Breast epithelium (tissue), 4 donors: Measurements from ENCODE around the gene TXNL1. TPM values are rescaled to one million over a fixed set of nuclear protein-coding genes. Genes with fewer than 3 reads are reported as not detected.
"Not testable (repeated sequence)": the region's sequence is repeated elsewhere in the genome, so short reads cannot be mapped to it uniquely, and the experiment has no call there.

Experiments
- DNase-seq, 2 donors: peaks; one replicate each; pipeline ENCODE4 v3.0.0-alpha.2; 2019; ENCODE audit warnings: low spot score in 2 of 2
- H3K27ac ChIP-seq, 2 donors: fragments of 200-600 bp; sonication (generic) in 1 of 2; one replicate each; pipeline ENCODE4 v1.5.1; 2016 to 2019; ENCODE audit warnings: mild to moderate bottlenecking in 1 of 2
- H3K27me3 ChIP-seq, 2 donors: fragments of 200-600 bp; sonication (generic) in 1 of 2; one replicate each; pipeline versions ENCODE4 v1.5.1 to v1.6.0; 2017 to 2019; ENCODE audit warnings: control low read depth in 1 of 2, mild to moderate bottlenecking in 1 of 2
- H3K36me3 ChIP-seq: fragments of 200-600 bp; one replicate; pipeline ENCODE4 v1.5.1; 2019
- H3K4me1 ChIP-seq, 2 donors: fragments of 200-600 bp; sonication (generic); one replicate each; pipeline ENCODE4 v1.5.1; 2016 to 2019; ENCODE audit warnings: control low read depth in 1 of 2
- H3K4me3 ChIP-seq, 3 donors: fragments of 200-600 bp; sonication (generic); 1 replicate in 2 of 3; 2 replicates in 1 of 3; pipeline ENCODE4 v1.5.1; 2016 to 2019; ENCODE audit warnings: mild to moderate bottlenecking in 3 of 3, moderate library complexity in 2 of 3
- H3K9me3 ChIP-seq, 2 donors: fragments of 200-600 bp; sonication (generic) in 1 of 2; one replicate each; pipeline ENCODE4 v1.5.1; 2016 to 2019; ENCODE audit warnings: control low read depth in 1 of 2
- CTCF ChIP-seq, 3 donors: fragments of 450-650 bp; IDR thresholded peaks; one replicate each; pipeline ENCODE4 v1.5.1; 2016 to 2017; ENCODE audit warnings: antibody characterized with exemption in 3 of 3, mild to moderate bottlenecking in 3 of 3, moderate library complexity in 3 of 3
- POLR2A ChIP-seq: fragments of 450-650 bp; IDR thresholded peaks from one replicate; pipeline ENCODE4 v1.6.1; 2016; ENCODE audit warnings: antibody characterized with exemption, mild to moderate bottlenecking, moderate library complexity
- POLR2AphosphoS5 ChIP-seq, 3 donors: sonication (generic); formaldehyde crosslinking; IDR thresholded peaks; one replicate each; pipeline ENCODE4 v1.6.1; 2017; ENCODE audit warnings: antibody characterized with exemption in 3 of 3
- intact Hi-C: fragments of 100-400 bp; cut with DNase I; formaldehyde crosslinking; loops from one replicate; pipeline ENCODE4 v1.15.1; 2023; ENCODE audit warnings: low total_unique reads
- total RNA-seq, 3 donors: library from RNA; depleted of rRNA; stranded (reverse); fragments of >200 nt; gene quantifications; one replicate each; pipeline ENCODE4 v1.1.0, GENCODE V29; 2016

TXNL1 gene
- total RNA-seq, 3 donors from 2014 or later, result 35.4 to 47.0 (median 45.5) TPM

DNA sequence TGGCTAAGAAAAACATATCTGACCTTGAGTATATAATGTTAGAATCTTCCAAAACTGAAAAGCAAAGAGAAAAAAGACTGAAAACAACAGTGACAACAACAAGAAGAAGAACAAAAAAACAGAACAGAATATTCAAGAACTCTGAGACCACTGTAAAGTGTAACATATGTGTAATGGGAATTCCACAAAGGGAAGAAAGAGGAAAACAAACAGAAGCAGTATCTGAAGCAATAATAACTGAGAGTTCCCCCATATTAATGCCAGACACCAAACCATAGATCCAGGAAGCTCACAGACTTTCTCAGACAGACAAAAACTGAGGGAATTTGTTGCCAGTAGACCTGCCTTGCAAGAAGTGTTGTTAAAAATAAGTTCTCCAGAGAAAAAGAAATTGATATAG is 58.9 kb downstream of the TXNL1 start:
- Histone ChIP-seq H3K9me3 (no peaks in the 10 kb centered on the region), H3K27ac (no peak overlapping the region), H3K4me3 (no peak overlapping the region), H3K27me3 (no peaks in the 10 kb centered on the region), H3K36me3 (no peaks in the 10 kb centered on the region), H3K4me1 (peaks cover 0 to 3% of the 10 kb centered on the region in 2 donors)
- TF ChIP-seq POLR2A, result no peak
- no peak for TF ChIP-seq POLR2AphosphoS5 (IDR thresholded peaks at IDR 0.05)
- no peak for TF ChIP-seq CTCF (IDR thresholded peaks at IDR 0.05)
- intact Hi-C loops, result no loop called here
- no peak for DNase-seq

DNA sequence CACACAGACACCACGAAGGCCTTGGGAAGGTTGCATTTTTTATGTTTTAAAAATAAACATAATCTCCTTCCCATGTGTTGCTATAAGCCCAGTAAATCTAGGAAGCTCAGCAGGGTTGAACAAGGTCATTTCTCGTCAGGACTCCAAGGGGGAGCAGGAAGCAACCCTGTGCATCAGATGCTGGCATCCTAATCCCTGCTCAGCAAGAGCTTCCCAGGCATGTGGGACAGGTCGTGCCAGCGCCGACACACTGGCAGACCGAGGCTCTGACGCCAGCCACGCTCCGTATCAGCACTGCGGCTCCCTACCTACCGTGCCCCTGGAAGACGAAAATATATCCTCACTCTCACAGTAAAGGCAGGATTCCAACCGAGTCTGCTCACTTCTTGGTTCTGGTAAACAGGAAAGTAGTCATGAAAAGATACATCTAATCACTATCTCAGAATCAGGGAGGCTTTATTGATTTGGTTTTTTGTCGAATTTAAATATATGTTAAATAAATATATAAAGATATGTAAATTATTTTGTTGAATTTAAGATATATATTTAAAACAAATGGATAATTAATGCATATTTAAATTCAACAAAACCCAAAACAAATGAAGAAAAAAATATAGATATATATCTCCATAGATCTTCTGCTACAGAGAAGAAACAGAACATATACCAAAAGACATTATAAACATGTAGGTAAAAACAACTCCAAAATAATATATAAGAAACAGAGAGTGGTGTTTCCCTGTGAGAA is 61.4 kb downstream of the TXNL1 start:
- intact Hi-C loops, result no loop called here
- Histone ChIP-seq H3K27me3 (no peaks in the 10 kb centered on the region), H3K27ac (no peak overlapping the region), H3K4me3 (no peak overlapping the region), H3K36me3 (no peaks in the 10 kb centered on the region), H3K4me1 (peaks cover 0 to 3% of the 10 kb centered on the region in 2 donors), H3K9me3 (no peaks in the 10 kb centered on the region)
- no peak for DNase-seq
- TF ChIP-seq POLR2AphosphoS5 (IDR thresholded peaks at IDR 0.05), result no peak
- no peak for TF ChIP-seq CTCF (IDR thresholded peaks at IDR 0.05)
- TF ChIP-seq POLR2A, result no peak

- Histone ChIP-seq H3K4me3 (no peak overlapping the region), H3K27me3 (no peaks in the 10 kb centered on the region), H3K4me1 (peaks cover 0 to 3% of the 10 kb centered on the region in 2 donors), H3K36me3 (no peaks in the 10 kb centered on the region), H3K9me3 (no peaks in the 10 kb centered on the region), H3K27ac (no peak overlapping the region)
- DNase-seq, result no peak
- intact Hi-C loops, result no loop called here
- peak; percentile 33 to 87 (median 76) for TF ChIP-seq CTCF (IDR thresholded peaks at IDR 0.05)
- TF ChIP-seq POLR2AphosphoS5 (IDR thresholded peaks at IDR 0.05), result no peak
- TF ChIP-seq POLR2A, result no peak
Measured at GRCh38 chr18:56575819-56576663, 62.4 kb downstream of the TXNL1 start.

DNA sequence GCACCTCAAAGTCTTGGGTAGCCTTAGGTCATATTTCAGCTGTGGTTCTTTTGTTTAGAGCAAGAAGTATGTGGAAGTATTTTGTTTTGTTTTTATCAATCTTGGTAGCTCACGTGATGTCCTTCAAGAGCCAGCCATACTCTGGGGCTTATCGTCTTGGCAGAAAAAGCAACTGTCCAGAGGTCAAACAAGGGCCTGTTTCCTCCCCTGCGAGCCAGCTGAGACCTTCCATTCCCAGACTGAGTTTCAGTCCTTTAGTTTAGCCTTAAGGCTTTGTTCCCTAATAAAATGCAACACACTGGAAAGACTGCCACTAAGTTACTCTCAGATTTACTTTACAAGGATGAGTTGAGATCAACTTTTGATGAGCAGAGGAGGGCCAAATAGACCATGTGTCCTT is 63.5 kb downstream of the TXNL1 start:
- no peaks in the 10 kb centered on the region for H3K36me3 ChIP-seq
- no peak overlapping the region for H3K4me3 ChIP-seq
- TF ChIP-seq CTCF (IDR thresholded peaks at IDR 0.05) (no peak), POLR2AphosphoS5 (IDR thresholded peaks at IDR 0.05) (no peak), POLR2A (no peak)
- no peaks in the 10 kb centered on the region for H3K27me3 ChIP-seq
- DNase-seq, result no peak
- no peaks in the 10 kb centered on the region for H3K9me3 ChIP-seq
- peaks cover 0 to 3% of the 10 kb centered on the region in 2 donors for H3K4me1 ChIP-seq
- intact Hi-C loops, result no loop called here
- H3K27ac ChIP-seq, result peak overlapping the region; percentile 26 to 40

DNA sequence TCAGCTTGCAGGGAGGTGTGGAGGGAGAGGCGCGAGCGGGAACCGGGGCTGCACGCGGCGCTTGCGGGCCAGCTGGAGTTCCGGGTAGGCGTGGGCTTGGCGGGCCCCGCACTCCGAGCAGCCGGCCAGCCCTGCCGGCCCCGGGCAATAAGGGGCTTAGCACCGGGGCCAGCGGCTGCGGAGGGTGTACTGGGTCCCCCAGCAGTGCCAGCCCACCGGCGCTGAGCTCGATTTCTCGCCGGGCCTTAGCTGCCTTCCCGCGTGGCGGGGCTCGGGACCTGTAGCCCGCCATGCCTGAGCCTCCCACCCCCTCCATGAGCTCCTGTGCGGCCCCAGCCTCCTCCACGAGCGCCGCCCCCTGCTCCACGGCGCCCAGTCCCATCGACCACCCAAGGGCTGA is 66.1 kb downstream of the TXNL1 start:
- H3K9me3 ChIP-seq, H3K27me3 ChIP-seq, H3K4me1 ChIP-seq, DNase-seq, H3K4me3 ChIP-seq, H3K36me3 ChIP-seq, intact Hi-C loops, H3K27ac ChIP-seq: not testable (repeated sequence)
